Activated gamma-delta T cell treated with Interleukin-2 at 50 U/mL for 16 hours (primary cell): ENCODE data around the gene VWCE.
A peak's percentile ranks its signal among the peaks of the same experiment; 100 is the strongest.
"Not testable (repeated sequence)": the region's sequence is repeated elsewhere in the genome, so short reads cannot be mapped to it uniquely, and the experiment has no call there.

ENCODE experiments used
- DNase-seq: peaks from one replicate; pipeline ENCODE4 v3.0.0-alpha.2; 2020

The VWCE gene

GRCh38 chr11:61280883-61281580, 14.1 kb downstream of the VWCE start:
- DNase-seq = no peak

- no peak for DNase-seq
Observed at GRCh38 chr11:61279934-61280659, 15.0 kb downstream of the VWCE start.

GRCh38 chr11:61278001-61278470, 17.1 kb downstream of the VWCE start:
- DNase-seq = no peak

GRCh38 chr11:61277186-61278000, 17.7 kb downstream of the VWCE start:
- DNase-seq = no peak

GRCh38 chr11:61275191-61275590, 19.9 kb downstream of the VWCE start:
- DNase-seq = no peak

GRCh38 chr11:61274084-61274483, 21.0 kb downstream of the VWCE start:
- DNase-seq = no peak

- no peak for DNase-seq
Observed at GRCh38 chr11:61273178-61274078, 21.7 kb downstream of the VWCE start.

GRCh38 chr11:61272731-61273130, 22.4 kb downstream of the VWCE start:
- DNase-seq = no peak

- no peak for DNase-seq
Observed at GRCh38 chr11:61270354-61271076, 24.6 kb downstream of the VWCE start.

GRCh38 chr11:61268588-61269250, 26.4 kb downstream of the VWCE start:
- DNase-seq = no peak

- no peak for DNase-seq
Observed at GRCh38 chr11:61267437-61267841, 27.7 kb downstream of the VWCE start.

- no peak for DNase-seq
Observed at GRCh38 chr11:61266602-61267001, 28.5 kb downstream of the VWCE start.

GRCh38 chr11:61265357-61265756, 29.8 kb downstream of the VWCE start:
- DNase-seq = no peak

GRCh38 chr11:61264795-61265194, 30.3 kb downstream of the VWCE start:
- DNase-seq = no peak

- DNase-seq = no peak
Observed at GRCh38 chr11:61264371-61264770, 30.7 kb downstream of the VWCE start.

- no peak for DNase-seq
Observed at GRCh38 chr11:61259363-61259762, 35.8 kb downstream of the VWCE start.

- no peak for DNase-seq
Observed at GRCh38 chr11:61258546-61258945, 36.6 kb downstream of the VWCE start.

GRCh38 chr11:61256710-61257482, 38.2 kb downstream of the VWCE start:
- DNase-seq = no peak

- DNase-seq = peak; percentile 46
Observed at GRCh38 chr11:61254403-61255025, 40.6 kb downstream of the VWCE start.

GRCh38 chr11:61252332-61252731, 42.8 kb downstream of the VWCE start:
- DNase-seq = not testable (repeated sequence)
